Stimulated activated CD4-positive, alpha-beta T cell treated with anti-CD3 and anti-CD28 coated beads, Interleukin-4, amount 100 ng/mL, for 24 hours (primary cell): ENCODE data around the gene PTPRJ.
A peak's percentile ranks its signal among the peaks of the same experiment; 100 is the strongest.
"Not testable (repeated sequence)": the region's sequence is repeated elsewhere in the genome, so short reads cannot be mapped to it uniquely, and the experiment has no call there.

Experiments
- DNase-seq: peaks from one replicate; pipeline ENCODE4 v3.0.0-alpha.2; 2020

The PTPRJ gene

DNA sequence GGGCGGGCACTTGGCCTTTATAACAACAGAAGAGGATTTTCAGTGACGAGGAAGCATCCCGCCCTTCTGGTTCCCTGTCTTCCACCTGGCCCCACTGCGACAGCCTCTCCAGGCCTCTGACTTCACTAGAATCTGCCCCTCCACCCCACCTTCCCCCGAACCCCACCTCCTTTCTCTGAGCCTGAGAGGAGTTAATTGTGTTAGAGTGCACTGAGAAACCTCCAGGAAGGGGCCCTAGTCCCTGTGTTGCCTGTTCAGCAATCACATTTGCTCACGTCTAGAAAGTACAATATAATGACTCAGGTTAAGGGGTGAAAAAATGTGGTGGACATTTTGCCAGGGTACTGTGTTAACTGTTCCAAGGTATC is 38.8 kb downstream of the PTPRJ start:
- peak; percentile 47 for DNase-seq

DNA sequence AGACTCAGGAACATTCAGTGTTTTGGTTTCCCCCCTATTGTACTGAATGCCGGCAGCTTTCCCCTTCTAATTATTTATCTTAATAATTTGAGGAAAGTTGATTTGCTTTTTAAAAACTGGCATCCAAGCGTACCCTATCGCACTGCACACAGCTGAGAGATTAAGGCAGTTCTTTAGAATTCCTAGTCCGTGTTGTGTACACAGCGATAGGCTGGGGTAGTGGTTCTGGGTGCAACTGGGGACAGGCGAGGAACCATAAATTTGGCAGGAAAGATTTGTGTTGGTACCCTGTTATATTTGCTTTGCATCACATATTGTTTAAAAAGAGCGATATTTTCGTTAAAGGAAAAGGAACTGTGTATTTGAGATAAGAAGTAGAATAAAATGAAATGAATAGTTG is 39.2 kb downstream of the PTPRJ start:
- DNase-seq: no peak

DNA sequence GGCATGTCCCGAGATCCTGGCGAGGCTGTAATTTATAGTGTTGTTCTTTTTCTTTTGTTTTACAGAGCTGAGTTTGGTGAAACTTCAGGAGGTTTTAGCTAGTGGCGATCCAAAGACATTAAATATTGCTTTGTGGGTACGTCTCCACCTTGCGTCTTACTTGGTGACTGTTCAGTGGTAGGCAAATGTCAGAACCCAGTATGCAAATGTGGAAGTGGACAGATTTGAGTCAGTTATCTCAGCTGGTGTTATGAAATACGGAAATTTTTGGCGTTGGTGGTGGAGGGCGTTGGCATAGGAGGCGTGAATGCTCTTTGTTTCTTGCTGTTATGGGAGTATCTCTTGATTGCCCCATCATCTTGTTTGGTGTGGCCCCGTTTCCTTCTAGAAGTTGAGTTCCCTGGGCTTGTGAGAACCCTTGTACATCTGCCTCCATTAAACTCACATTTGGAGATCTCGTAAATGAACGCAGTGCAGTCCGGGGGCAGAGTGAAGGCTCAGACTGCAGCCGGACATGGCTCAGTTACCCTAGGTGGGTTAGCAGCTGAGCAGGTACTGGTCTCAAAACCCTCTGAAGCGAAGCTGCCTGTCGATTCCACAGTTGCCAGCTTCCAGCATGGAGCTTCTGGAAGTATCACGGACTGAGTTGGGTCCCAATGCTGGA is 39.9 kb downstream of the PTPRJ start:
- peak; percentile 65 for DNase-seq

DNA sequence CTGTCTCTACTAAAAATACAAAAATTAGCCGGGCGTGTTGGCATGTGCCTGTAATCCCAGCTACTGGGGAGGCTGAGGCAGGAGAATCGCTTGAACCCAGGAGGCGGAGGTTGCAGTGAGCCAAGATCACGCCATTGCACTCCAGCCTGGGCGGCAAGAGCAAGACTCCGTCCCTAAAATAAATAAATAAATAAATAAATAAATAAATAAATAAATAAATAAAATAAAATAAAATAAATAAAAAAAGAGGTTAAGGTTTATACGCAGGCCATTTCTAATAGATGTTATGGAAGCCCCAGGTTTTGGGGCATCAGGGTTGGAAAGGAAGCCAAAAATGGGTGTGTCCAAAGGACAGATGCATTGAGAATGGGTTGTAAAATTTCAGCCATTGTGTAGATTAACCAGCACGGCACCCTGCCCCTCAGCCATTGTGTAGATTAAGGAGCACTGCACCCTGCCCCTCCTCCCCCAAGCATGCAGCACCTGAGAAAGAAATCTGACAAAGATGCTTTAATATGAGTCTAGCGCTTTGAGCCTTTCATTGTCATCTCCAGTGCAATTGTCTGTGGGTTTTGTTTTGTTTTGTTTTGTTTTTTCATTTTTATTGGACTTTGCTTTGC is 41.0 kb downstream of the PTPRJ start:
- not testable (repeated sequence) for DNase-seq

DNA sequence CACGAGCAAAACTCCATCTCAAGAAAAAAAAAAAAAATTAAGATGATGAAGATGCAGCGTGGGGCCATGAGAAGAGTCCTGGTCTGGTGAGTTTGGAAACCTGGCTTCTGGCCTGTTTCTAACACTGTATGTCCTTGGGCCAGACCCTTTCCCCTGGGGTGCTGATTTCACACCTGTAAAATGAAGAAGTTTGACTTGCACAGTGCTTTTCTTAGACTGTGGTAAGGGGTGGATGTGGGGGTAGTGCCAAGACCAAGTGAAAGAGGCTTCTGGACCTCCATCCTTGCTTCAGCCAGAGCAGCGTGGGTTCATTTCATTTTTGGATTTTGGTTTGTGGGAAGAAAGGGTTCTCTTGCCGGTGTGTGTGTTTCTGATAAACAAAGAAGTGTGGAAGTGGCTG is 42.1 kb downstream of the PTPRJ start:
- DNase-seq: no peak

DNA sequence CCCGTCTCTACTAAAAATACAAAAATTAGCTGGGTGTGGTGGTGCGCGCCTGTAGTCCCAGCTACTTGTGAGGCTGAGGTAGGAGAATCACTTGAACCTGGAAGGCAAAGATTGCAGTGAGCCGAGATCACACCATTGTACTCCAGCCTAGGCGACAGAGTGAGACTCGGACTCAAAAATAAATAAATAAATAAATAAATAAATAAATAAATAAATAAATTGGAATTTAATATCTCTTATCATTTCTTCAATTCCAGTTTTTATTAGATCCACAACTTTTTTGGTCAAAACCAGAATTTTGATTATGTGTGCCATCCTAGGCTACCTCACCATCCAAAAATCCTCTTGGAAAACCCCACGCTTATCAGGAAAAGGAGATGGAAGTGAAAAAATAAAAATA is 43.2 kb downstream of the PTPRJ start:
- not testable (repeated sequence) for DNase-seq

- no peak for DNase-seq
These were observed 44.3 kb downstream of the PTPRJ start for GRCh38 chr11:48024635-48025071.

DNA sequence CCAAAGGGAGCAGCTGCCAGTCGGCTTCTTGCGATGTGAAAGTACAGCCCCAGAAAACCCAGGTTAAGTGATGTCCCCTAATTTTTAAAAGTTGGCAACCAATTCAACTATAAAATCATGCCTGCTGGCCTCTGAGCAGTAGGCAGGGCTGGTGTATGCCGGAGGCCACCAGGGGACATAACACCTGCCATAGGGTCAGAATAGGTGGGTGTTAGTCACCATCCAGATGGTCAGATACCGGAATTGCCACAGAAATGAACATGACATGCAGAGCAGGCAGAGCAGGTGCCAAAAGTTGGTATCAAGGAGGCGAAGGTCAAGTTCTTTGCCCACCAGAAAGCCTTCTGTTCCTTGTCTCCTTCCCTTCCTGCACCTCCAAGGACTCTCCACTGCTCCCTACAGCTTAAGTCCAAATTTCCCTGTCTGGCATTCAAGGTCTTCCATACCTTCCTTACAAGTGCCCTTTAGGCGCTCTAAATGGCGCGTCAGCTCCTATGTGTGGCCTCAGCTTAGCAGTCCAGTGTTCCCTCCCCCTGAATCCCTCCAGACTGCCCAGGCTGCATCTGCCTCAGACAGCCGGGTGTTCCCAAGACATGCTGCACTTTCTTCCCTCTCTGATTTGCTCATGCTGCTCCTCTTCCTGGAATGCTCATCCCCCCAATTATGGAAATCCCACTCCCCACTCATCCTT is 45.1 kb downstream of the PTPRJ start:
- DNase-seq: no peak

- no peak for DNase-seq
These were observed 45.6 kb downstream of the PTPRJ start for GRCh38 chr11:48025984-48026340.

- no peak for DNase-seq
These were observed 48.7 kb downstream of the PTPRJ start for GRCh38 chr11:48028914-48029680.

GRCh38 chr11:48029681-48030290 is 49.4 kb downstream of the PTPRJ start:
- DNase-seq: no peak

DNA sequence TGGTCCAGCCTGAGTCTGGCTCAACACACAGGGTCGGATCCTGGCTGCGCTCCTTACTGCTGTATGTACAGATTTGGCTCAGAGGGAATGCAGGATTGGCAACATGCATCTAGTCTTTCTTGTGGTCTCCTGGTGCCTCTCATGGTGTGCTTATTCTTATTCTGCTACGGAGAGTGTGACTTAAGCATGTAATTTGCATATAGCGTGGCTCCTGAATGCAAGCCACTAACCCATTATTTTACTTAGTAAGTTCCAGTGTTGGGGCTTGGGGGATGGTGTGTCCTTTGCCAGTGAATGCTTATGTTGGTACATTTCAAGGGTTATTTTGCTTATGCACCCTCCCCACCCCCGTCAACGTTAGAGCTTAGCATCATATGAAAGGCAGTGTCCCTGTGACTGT is 51.2 kb downstream of the PTPRJ start:
- no peak for DNase-seq

- DNase-seq: no peak
These were observed 52.4 kb downstream of the PTPRJ start for GRCh38 chr11:48032721-48033120.

DNA sequence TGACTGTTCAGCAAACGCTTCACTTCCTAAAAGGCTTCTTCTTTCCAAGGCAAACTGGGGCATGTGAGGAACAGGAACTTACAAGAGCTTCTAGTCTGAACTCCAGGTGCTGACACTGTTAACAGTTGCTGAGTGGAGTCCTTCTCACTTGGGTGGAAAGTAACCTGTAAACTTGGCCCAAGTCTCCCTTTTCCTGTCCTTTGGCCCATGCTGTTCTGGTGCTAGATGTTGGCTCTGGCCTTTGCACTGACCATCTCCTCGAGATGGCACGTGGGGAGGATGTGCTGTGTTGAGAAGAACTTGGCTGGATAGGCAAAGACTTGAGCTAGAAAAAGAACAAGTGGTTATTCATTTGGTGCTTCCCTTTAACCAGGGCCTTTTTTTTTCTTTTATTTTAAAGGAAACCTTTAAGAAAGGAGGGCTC is 53.6 kb downstream of the PTPRJ start:
- DNase-seq: no peak

- no peak for DNase-seq
These were observed 54.8 kb downstream of the PTPRJ start for GRCh38 chr11:48034926-48035871.

GRCh38 chr11:48036011-48036410 is 55.7 kb downstream of the PTPRJ start:
- no peak for DNase-seq

DNA sequence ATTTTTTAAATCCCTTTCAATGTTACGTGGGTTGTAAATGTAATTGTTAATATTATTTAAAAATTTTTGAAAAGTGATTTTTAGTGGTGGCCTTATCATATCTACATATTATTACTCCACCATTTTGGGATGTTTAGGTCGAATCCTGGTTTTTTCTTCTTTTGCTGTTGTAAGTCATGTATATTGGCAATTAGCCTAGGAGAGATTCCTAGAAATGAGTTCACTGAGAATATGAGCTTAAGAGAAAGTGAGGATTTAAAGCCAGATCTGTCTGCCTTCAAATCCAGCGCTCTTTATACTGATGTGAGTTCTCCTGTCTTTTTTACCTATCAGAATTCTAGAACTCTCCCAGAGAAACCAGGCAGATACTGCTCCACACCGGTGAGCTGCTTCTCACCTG is 56.1 kb downstream of the PTPRJ start:
- no peak for DNase-seq

DNA sequence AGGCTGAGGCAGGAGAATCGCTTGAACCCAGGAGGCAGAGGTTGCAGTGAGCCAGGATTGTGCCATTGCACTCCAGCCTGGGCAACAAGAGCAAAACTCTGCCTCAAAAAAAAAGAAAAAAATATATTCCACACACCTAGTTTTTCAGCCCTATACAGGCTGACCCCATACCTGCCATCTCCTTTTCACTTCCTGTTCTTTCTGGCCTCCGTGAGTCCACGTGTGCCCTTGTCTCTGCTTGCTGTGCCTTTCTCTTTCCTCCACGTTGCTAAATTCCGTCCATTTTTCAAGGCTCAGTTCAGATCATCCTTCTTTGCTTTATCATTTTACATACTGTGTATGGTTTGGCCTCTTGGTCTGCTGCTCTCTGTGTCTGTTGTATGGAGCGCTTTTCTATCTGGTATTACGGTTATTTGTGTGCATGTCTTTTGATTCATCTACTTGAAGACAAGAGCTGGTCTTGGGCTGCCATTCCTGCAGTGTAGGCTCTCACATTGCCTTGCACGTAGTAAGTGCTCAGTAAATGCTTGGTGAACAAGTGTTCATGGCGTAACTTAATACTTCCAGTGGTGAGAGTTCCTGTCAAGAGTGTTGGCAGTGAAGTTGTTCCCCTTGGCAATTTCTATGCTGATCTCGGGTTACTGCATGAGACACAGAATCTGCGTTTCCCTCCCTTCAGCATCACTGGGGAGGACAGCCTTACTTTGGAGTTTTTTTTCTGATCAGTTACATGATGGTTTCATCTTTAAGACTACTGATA is 57.5 kb downstream of the PTPRJ start:
- DNase-seq: no peak

- no peak for DNase-seq
These were observed 60.6 kb downstream of the PTPRJ start for GRCh38 chr11:48040830-48041444.

DNA sequence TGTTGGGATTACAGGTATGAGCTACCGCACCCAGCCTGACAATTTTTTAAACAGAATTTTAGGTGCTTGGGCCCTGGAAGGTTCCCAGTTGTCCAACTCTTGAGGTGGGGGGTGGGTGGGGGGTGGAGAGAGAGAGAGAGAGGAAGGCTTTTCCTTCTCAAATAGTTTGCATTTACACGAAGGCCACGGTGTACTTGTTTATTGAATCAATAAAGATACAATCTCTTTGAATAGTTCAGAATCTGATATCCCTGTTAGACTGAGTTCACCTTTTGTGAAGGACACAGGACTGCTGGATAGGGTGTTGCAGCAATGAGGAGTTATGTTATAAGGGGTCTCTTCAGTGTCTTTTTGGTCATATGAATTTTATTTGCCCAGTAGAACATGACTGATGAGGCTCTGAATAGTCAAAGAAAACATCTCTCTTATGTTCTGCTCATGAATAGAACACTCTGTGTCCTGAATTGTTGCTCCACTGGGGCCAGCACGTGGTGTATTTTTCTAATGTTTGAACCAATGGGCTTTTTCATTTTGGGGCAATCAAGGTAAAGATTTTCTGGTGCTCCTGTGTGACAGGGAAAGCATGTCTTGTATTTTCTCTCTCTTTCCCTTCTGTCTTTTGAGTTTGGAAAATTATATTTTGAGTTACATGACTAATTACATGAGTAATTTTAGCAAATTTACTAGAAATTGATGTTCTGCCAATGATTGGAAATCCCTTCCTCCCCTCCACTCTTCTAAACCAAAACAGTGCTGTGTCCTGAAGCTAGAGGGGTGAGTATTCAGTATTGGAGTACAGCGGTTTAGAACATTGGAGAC is 61.7 kb downstream of the PTPRJ start:
- DNase-seq: no peak
